ENCODE data around the gene VNN1. TPM values are rescaled to one million over a fixed set of nuclear protein-coding genes. Genes with fewer than 3 reads are reported as not detected.
A peak's percentile ranks its signal among the peaks of the same experiment; 100 is the strongest.

Gene VNN1
- total and polyA plus RNA-seq, 8 donors: 0.25 to 10.0 (median 0.49) TPM

DNA sequence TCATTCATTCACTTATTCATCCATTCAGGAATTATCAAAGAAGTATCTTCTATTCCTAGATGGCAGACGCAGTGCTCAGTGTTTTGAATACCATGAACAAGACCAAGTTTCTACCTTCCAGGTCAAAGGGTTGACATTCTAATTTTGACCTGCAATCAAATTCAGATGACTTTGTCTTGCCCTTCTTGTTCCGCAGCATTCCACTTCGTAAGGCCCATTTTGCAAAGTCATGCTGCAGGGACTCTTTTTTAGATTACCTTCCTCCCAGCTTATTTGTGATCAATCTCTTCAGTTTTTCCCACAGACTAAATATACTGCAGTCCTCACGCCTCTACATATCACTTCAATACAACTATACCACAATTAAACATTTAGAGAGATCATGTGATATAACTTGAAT is 47.7 kb downstream of the VNN1 start:
- DNase-seq (no peak), ATAC-seq (no peak)
- intact Hi-C loops (cut with DNase I): no loop called here
- Histone ChIP-seq H3K4me1 (peaks cover 0 to 9% of the 10 kb centered on the region in 2 donors), H3K27me3 (no peaks in the 10 kb centered on the region), H3K27ac (no peak overlapping the region), H3K9me3 (no peaks in the 10 kb centered on the region), H3K36me3 (no peaks in the 10 kb centered on the region), H3K4me3 (no peak overlapping the region)
- TF ChIP-seq, protein P1, sequence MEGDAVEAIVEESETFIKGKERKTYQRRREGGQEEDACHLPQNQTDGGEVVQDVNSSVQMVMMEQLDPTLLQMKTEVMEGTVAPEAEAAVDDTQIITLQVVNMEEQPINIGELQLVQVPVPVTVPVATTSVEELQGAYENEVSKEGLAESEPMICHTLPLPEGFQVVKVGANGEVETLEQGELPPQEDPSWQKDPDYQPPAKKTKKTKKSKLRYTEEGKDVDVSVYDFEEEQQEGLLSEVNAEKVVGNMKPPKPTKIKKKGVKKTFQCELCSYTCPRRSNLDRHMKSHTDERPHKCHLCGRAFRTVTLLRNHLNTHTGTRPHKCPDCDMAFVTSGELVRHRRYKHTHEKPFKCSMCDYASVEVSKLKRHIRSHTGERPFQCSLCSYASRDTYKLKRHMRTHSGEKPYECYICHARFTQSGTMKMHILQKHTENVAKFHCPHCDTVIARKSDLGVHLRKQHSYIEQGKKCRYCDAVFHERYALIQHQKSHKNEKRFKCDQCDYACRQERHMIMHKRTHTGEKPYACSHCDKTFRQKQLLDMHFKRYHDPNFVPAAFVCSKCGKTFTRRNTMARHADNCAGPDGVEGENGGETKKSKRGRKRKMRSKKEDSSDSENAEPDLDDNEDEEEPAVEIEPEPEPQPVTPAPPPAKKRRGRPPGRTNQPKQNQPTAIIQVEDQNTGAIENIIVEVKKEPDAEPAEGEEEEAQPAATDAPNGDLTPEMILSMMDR (IDR thresholded peaks at IDR 0.05): no peak

DNA sequence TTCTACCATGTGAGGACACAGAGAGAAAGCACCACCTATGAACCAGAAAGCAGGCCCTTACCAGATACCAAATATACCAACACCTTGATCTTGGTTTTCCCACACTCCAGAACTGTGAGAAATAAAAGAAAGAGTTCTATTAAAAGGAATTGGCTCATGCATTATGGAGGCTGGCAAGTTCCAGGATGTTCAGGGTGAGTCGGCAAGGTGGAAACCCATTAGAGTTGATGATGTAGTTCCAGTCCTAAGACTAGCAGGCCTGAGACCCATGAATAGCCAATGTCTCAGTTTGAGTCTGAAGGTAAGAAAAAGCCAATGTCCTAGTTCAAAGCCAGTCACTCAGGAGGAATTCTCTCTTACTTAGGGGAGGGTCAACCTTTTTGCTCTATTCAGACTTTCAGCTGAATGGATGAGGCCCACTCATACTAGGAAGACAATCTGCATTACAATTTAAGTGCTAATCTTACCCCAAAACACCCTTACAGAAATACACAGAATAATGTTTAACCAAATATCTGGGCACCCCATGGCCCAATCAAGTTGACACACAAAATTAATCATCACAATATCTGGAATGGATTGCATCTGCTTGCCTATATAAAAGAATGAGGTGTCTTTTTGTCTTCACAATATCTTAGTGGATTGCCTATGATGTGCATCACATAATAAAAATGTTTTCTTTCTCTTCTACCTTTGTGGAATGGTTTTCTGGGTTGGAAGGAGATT is 49.4 kb downstream of the VNN1 start:
- ATAC-seq: no peak
- intact Hi-C loops (cut with DNase I): no loop called here

DNA sequence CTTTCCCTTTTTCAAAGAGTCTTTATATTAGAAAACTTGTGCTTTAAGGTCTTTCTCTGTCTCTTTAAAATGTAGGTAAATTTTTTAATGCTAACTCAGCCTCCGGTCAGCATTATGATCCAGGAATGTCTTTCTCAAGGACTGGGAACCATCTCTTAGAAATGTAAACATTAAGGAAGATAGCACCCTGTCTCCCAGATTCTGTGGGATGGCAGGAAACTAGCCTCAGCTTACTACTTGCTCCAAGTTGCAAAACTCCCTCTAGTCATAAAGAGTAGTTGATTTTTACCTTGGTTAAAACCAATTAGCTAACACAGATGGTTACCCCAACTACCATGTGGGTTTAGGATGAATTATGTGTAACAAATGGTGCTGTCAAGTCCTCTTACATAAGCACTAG is 50.2 kb downstream of the VNN1 start:
- no peak for ATAC-seq
- no peaks in the 10 kb centered on the region for H3K36me3 ChIP-seq
- H3K9me3 ChIP-seq: no peaks in the 10 kb centered on the region
- H3K4me3 ChIP-seq: no peak overlapping the region
- TF ChIP-seq, protein P1 (IDR thresholded peaks at IDR 0.05): no peak
- no peak overlapping the region for H3K27ac ChIP-seq
- H3K4me1 ChIP-seq: no peaks in the 10 kb centered on the region
- intact Hi-C loops (cut with DNase I): no loop called here
- no peak for DNase-seq
- H3K27me3 ChIP-seq: no peaks in the 10 kb centered on the region

More for the DNA sequence above, 49.4 kb downstream of the VNN1 start:
- no peak for DNase-seq
- Histone ChIP-seq H3K27me3 (no peaks in the 10 kb centered on the region), H3K4me3 (no peak overlapping the region), H3K4me1 (no peaks in the 10 kb centered on the region), H3K27ac (no peak overlapping the region), H3K36me3 (no peaks in the 10 kb centered on the region), H3K9me3 (no peaks in the 10 kb centered on the region)
- TF ChIP-seq, protein P1 (IDR thresholded peaks at IDR 0.05): no peak

DNA sequence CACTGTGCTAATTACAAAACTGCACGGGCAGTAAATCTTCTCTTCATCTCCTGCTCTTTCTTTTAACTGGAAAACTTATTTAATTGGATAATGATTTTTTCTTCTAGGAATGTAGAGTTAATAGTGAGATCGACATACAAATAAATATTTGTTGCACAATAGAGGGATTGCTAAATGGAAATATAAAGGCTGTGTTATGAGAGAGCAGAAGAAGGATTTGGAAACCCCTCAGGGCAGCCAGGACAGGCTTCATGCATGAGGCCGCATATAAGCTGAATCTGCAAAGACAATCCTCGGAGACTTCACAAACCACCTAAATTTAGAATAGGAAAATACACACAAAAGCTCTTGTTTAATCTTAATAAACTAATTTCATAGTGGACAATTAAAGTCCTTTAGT is 51.9 kb downstream of the VNN1 start:
- intact Hi-C loops (cut with DNase I): no loop called here
- no peaks in the 10 kb centered on the region for H3K36me3 ChIP-seq
- TF ChIP-seq, protein P1 (IDR thresholded peaks at IDR 0.05): no peak
- DNase-seq (peak in 2 of 4 donors; percentile 20 to 26), ATAC-seq (no peak)
- no peaks in the 10 kb centered on the region for H3K27me3 ChIP-seq
- no peaks in the 10 kb centered on the region for H3K4me1 ChIP-seq
- H3K9me3 ChIP-seq: no peaks in the 10 kb centered on the region
- no peak overlapping the region for H3K27ac ChIP-seq
- H3K4me3 ChIP-seq: no peak overlapping the region

DNA sequence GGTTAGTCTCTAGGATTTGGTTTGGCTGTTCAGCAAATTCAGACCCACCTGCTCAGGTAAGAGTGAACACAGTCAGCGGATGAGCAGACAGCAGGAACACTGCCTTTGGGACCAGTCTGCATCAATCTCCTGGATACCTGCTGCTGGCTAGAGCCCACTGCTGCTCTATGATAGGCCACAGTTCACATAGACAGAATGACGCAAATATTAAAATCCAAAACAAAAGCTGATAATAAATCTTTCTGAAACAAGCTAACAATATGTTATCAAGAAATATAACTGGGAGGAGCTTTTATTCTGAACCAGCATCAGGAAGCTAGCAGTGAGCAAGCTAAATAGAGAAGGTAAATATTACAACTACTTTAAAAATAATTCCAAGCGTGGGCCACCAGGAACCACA is 54.8 kb downstream of the VNN1 start, which contains the start of gene TAAR1:
Gene TAAR1, minus strand, starts transcription at position 101 of the 400 bp plus-strand sequence. CDS start 13,179 bp downstream, outside the sequence.
- H3K27ac ChIP-seq: no peak within 1 kb of the TSS
- DNase-seq (no peak), ATAC-seq (no peak)
- no peaks in the 10 kb centered on the region for H3K9me3 ChIP-seq
- TF ChIP-seq, protein P1 (IDR thresholded peaks at IDR 0.05): no peak
- no peaks in the 10 kb centered on the region for H3K36me3 ChIP-seq
- H3K27me3 ChIP-seq: no peaks in the 10 kb centered on the region
- no peak within 1 kb of the TSS for H3K4me3 ChIP-seq
- no peaks in the 10 kb centered on the region for H3K4me1 ChIP-seq
- intact Hi-C loops (cut with DNase I): no loop called here

Data from left lung (tissue), 10 donors.